Thyroid gland (tissue), 4 donors: ENCODE measurements around the gene CAPZB. TPM values are rescaled to one million over a fixed set of nuclear protein-coding genes. Genes with fewer than 3 reads are reported as not detected.

Experiments used
- DNase-seq, 2 donors: peaks; one replicate each; pipeline ENCODE4 v3.0.0-alpha.2; 2019
- H3K27ac ChIP-seq, 3 donors: fragments of 200-600 bp; sonication (generic); 1 replicate in 2 of 3; 2 replicates in 1 of 3; pipeline ENCODE4 v1.5.1; 2016 to 2019; ENCODE audit warnings: mild to moderate bottlenecking in 1 of 3, moderate library complexity in 1 of 3
- H3K27me3 ChIP-seq: fragments of 200-600 bp; sonication (generic); one replicate; pipeline ENCODE4 v1.5.1; 2019
- H3K36me3 ChIP-seq, 2 donors: fragments of 200-600 bp; sonication (generic); one replicate each; pipeline ENCODE4 v1.5.1; 2016 to 2019
- H3K4me1 ChIP-seq, 2 donors: fragments of 200-600 bp; sonication (generic); one replicate each; pipeline ENCODE4 v1.5.1; 2017 to 2019
- H3K4me3 ChIP-seq, 3 donors: fragments of 200-600 bp; sonication (generic); replicated peaks in 1 of 3; 1 replicate in 2 of 3; 2 replicates in 1 of 3; pipeline ENCODE4 v1.5.1; 2016; ENCODE audit warnings: mild to moderate bottlenecking in 1 of 3
- H3K9me3 ChIP-seq: fragments of 200-600 bp; sonication (generic); one replicate; pipeline ENCODE4 v1.5.1; 2017
- CTCF ChIP-seq, 6 experiments: fragments of 200-600 bp in 3 of 6; fragments of 450-650 bp in 3 of 6; sonication (generic) in 3 of 6; IDR thresholded peaks; one replicate each; pipeline ENCODE4 v1.5.1; 2016 to 2019; ENCODE audit warnings: antibody characterized with exemption in 6 of 6, mild to moderate bottlenecking in 2 of 6, inconsistent platforms in 1 of 6, moderate library complexity in 1 of 6
- POLR2A ChIP-seq, 2 donors: fragments of 450-650 bp; IDR thresholded peaks; one replicate each; pipeline ENCODE4 v1.6.1; 2017; ENCODE audit warnings: antibody characterized with exemption in 2 of 2, mild to moderate bottlenecking in 2 of 2, moderate library complexity in 1 of 2
- WGBS, 2 donors: methylation state at CpG; one replicate each; pipeline ENCODE4 v1.1.5; 2017; 5-methylcytosine and 5-hydroxymethylcytosine counted together
- intact Hi-C: fragments of 100-400 bp; cut with DNase I; formaldehyde crosslinking; loops from one replicate; pipeline ENCODE4 v1.15.1; 2023
- total RNA-seq, 4 donors: library from RNA; depleted of rRNA; stranded (reverse); fragments of >200 nt; gene quantifications; one replicate each; pipeline ENCODE4 v1.2.3, GENCODE V29; 2016

Gene CAPZB
- total RNA-seq, 4 donors from 2014 or later = 75.4 to 116 (median 93.1) TPM

GRCh38 chr1:19441048-19441780 is 44.1 kb downstream of the CAPZB start:
- no peak for DNase-seq
- TF ChIP-seq POLR2A (IDR thresholded peaks at IDR 0.05) (no peak), CTCF (IDR thresholded peaks at IDR 0.05) (no peak)
- Histone ChIP-seq H3K4me1 (peaks cover 78 to 95% of the 10 kb centered on the region in 2 donors), H3K4me3 (no peak overlapping the region), H3K27ac (peak overlapping the region in 2 of 3 donors; percentile 56 to 74), H3K36me3 (no peaks in the 10 kb centered on the region), H3K27me3 (no peaks in the 10 kb centered on the region), H3K9me3 (no peaks in the 10 kb centered on the region)
- intact Hi-C loops = no loop called here
- WGBS, 2 donors = 87 to 92% methylated on average over 11 of the region's 11 CpGs

GRCh38 chr1:19439464-19440171 is 45.7 kb downstream of the CAPZB start:
- Histone ChIP-seq H3K27ac (peak overlapping the region; percentile 64 to 78 (median 74)), H3K36me3 (no peaks in the 10 kb centered on the region), H3K9me3 (no peaks in the 10 kb centered on the region), H3K4me1 (peaks cover 74 to 96% of the 10 kb centered on the region in 2 donors), H3K4me3 (no peak overlapping the region), H3K27me3 (no peaks in the 10 kb centered on the region)
- peak in 4 of 6 experiments; percentile 12 to 30 (median 26) for TF ChIP-seq CTCF (IDR thresholded peaks at IDR 0.05)
- TF ChIP-seq POLR2A (IDR thresholded peaks at IDR 0.05) = no peak
- WGBS, 2 donors = 51 to 57% methylated on average over 13 of the region's 13 CpGs
- DNase-seq = peak; percentile 85 to 86
- intact Hi-C loops = no loop called here

GRCh38 chr1:19438516-19439195 is 46.7 kb downstream of the CAPZB start:
- Histone ChIP-seq H3K9me3 (no peaks in the 10 kb centered on the region), H3K4me1 (peaks cover 73 to 96% of the 10 kb centered on the region in 2 donors), H3K27me3 (no peaks in the 10 kb centered on the region), H3K27ac (peak overlapping the region; percentile 64 to 78 (median 74)), H3K36me3 (no peaks in the 10 kb centered on the region), H3K4me3 (no peak overlapping the region)
- 81 to 86% methylated on average over 19 of the region's 19 CpGs for WGBS, 2 donors
- intact Hi-C loops = no loop called here
- DNase-seq = no peak
- TF ChIP-seq POLR2A (IDR thresholded peaks at IDR 0.05) (no peak), CTCF (IDR thresholded peaks at IDR 0.05) (no peak)

- peaks cover 74 to 96% of the 10 kb centered on the region in 2 donors for H3K4me1 ChIP-seq
- no peaks in the 10 kb centered on the region for H3K9me3 ChIP-seq
- no peak overlapping the region for H3K4me3 ChIP-seq
- peak in 1 of 2 donors; percentile 38 for DNase-seq
- intact Hi-C loops = no loop called here
- H3K27me3 ChIP-seq = no peaks in the 10 kb centered on the region
- WGBS, 2 donors = 59 to 71% methylated on average over 17 of the region's 17 CpGs
- H3K27ac ChIP-seq = peak overlapping the region; percentile 64 to 78 (median 74)
- TF ChIP-seq CTCF (IDR thresholded peaks at IDR 0.05) (no peak), POLR2A (IDR thresholded peaks at IDR 0.05) (no peak)
- no peaks in the 10 kb centered on the region for H3K36me3 ChIP-seq
Observed at GRCh38 chr1:19437891-19438294, 47.4 kb downstream of the CAPZB start.
